Measurements from ENCODE around the gene MSX1.

MSX1 gene

DNA sequence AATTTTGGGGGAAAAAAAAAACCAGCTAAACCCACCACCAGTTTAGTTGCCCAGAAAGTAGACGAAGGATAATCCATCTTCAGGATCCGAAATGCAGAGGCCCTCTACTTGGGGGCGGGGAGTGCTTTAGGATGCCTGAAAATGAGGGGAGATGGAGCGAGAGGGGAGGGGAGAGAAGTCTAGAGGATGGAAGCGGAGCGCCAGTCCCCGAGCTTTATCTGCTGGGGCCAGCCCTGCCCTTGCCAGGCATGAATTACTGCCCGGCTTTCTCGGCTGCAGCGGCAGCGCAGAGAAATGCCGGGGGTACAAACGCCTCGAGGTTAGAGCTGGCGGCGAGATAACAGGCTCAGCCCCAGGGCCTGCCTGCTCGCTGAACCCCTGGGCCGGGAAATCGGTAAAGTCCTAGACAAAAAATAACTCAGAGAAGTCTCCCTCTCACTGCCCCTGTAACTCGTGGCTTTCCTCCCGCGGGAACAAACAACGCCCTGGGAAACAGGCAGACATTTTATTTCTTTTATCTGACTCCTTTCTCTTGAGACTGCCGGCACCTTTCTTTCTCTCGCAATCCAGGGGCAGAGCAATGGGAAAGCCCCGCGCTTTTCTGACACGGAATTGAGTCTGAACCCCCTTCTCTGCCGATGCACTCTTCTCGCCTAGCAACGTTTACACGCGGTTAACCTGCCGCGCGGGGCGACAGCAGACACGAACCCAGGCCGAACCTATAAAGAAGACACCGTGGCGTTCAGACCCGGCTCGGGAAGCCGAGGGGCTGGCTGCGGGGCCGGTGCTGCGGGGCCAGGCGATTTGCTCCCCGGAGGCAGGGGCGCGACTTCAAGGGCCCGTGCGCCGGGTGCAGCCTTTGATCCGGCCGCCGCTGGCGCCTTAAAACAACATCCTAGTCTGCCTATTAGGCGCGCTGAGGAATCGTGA, 3.1 kb upstream of the MSX1 start:
- H3K27ac ChIP-seq: no peak overlapping the region
- no peak for DNase-seq (ENCODE audit: low read depth, low spot score)

DNA sequence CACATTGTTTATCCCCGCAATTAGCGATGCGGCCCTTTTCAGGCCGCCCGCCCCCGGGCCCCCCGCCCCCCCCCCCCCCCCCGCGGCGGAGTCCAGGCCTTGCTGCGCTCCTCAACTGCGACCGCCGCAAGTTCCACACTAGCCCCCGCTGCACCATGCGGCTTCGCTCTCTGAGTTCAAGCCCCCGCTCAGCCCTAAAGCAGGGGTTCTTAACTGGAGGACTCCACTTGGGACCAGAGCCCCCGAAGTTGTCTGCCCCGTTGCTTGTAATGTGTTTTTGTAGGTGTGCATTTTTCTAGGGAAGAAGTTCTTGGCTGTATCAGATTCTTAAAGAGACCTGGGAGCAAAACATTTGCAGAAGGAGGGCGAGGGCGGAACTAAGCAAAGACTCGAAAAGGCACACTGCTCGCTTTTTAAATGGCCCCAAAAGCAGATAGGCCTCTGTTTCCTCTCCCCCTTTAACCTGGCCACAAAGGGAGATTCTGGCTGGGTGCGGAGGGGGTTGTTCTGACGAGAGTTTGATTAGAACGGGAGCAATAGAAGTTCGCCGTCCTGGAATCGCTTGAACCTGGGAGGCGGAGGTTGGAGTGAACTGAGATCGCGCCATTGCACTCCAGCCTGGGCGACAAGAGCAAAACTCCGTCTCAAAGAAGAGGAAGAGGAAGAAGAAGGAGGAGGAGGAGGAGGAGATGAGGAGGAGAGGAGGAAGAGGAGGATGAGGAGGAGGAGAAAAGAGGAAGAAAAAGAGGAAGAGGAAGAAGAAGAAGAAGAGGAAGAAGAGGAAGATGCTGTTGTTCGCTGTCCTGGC, 2.3 kb upstream of the MSX1 start:
- DNase-seq (ENCODE audit: low read depth, low spot score): no peak

DNA sequence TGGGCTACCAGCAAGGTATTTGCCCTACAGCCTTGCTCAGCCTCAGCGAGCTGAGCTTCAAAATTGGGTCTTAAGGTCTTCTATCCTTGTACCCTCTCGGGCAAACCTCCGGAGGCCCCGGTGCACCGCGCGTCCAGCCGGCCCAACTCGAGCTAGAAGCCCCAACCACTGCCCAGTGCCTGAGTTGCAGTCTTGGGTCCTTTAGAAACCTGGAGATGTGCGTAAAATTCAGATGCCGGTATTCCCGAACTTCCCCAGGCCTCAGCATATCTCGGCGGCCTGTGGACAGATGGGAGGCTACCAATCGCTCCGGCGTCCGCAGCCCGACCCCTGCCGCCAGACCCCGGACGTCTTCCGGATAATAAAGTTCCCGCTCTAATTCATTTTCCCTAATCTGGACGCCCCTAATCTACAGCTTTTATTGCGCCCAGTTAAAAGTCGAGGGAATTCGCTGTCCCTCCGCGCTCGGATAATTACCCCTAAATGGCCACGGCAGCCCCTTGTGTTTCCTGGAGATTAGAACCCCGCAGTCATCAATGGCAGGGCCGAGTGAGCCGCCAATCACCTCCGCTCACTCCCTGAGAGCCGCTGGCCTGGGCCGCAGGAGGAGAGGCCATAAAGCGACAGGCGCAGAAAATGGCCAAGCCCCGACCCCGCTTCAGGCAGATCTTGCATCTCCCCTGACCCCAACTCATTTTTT, 1.5 kb upstream of the MSX1 start:
- no peak overlapping the region for H3K27ac ChIP-seq
- DNase-seq (ENCODE audit: low read depth, low spot score): no peak

More for the DNA sequence above, 2.3 kb upstream of the MSX1 start:
- no peak overlapping the region for H3K27ac ChIP-seq

DNA sequence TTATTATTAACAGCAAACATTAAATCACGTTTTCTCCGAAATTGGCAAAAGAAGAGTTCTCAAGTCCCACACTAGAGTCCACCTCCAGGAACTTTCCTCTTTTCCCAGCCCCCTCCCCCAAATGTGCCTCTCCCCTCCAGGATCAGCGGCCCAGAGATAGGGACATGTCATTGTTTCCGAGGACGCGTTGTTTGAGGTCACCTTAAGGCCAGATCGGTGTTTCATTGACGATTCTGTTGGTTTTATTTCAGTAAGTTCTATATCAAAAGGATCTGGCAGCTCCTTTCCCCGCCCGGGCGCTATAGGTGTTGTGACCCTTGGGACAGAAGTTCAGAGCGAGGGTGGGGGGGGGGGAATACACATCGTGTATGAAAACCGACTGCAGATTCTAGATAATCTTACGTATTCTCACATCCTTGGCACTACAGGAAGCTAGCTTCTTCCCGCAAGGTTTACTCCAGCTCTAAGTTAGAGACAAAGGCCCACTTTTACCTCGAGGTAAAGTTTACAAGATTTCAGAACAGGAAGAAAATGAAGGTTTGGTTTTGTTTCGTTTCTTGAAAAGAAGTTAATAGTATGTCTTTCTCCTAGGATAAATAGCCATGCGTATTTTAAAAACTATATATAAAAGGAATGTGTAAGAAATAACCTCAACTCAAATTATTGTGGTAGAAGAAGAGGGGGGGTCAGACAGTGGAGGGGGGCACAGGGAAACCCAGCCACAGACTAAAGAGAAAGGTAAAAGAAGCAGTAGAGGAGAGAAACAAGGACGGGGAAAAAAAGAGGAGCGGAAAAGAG, 739 bp upstream of the MSX1 start:
- no peak overlapping the region for H3K27ac ChIP-seq
- no peak for DNase-seq (ENCODE audit: low read depth, low spot score)

DNA sequence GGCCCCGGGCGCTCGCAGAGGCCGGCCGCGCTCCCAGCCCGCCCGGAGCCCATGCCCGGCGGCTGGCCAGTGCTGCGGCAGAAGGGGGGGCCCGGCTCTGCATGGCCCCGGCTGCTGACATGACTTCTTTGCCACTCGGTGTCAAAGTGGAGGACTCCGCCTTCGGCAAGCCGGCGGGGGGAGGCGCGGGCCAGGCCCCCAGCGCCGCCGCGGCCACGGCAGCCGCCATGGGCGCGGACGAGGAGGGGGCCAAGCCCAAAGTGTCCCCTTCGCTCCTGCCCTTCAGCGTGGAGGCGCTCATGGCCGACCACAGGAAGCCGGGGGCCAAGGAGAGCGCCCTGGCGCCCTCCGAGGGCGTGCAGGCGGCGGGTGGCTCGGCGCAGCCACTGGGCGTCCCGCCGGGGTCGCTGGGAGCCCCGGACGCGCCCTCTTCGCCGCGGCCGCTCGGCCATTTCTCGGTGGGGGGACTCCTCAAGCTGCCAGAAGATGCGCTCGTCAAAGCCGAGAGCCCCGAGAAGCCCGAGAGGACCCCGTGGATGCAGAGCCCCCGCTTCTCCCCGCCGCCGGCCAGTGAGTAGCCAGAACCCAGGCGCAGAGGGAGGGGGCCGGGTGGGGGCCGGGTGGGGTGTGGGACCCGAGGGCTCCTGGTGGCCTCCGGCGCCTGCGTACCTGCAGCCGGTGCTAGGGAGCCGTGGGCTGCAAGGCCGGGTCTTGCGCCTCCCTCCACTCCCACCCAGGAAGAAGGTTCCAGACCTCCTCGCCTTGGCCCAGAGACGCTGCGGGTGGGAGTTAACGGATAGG, 534 bp downstream of the MSX1 start:
- DNase-seq (ENCODE audit: low read depth, low spot score): no peak
- H3K27ac ChIP-seq: no peak overlapping the region

DNA sequence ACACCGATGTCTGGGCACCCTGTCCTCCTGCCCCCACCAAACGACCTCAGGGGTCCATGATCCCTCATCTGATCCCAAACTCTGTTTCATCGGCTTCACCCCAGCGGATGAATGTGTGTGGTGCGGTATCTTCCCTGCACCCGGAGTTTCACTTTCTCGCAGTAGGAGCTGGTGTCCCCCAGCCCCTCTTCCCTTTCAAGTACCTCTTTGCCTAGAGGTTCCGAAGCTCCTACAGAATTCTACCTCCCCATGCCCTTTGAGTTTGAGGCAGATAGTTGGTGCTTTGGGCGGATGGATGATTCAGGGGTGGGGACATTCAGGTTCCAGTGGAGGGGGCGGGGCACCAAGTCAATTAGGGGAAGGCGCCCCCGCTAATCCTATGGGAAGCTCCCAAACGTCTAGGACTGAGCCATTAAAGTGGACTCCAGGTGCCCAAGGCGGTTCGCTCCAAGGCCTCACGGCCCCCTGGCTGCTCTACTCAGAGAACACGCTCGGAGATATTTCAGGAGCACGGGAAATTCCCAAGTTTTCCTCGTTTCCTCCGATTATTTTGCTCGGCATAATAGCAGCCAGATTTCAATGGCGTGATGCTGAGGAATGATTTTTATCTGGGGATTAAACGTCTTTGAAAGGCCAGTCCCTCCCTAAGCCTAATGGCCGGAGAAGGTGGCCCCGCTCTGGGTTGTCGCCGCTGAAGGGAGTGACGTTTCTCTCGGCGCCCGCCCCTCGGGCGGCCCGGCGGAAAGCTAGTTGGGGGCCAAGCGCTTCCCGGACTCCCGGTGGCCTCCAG, 1.3 kb downstream of the MSX1 start:
- DNase-seq (ENCODE audit: low read depth, low spot score): no peak
- no peak overlapping the region for H3K27ac ChIP-seq

DNA sequence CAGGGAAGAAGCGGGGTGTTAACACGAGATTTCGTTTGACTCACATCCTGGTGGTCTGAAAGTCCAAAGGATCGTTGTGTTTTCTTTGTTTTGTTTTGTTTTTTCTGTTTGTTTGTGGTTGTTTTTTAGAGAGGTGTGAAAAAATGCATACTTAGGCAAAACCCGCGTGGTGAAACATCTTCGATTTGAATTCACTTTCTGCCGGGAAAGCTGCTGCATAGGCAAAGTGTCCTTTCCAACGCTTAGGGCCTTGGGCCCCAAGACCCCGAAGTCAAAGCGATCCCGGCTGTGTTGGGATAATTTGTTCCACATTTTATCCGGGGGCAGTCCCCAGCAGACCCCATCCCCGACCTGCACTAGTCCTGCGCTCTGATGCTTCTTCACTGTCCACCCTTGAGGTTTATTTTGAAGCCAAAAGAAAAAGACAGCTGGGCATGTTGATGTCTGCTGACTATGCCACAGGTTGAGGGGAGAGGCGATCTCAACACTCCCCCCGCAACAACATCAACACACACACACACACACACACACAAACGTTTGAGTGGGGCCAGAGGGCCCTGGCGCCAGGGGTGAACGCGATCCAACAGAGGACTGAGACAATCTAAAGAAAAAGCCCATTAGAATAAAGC, 2.0 kb downstream of the MSX1 start:
- no peak for DNase-seq (ENCODE audit: low read depth, low spot score)
- H3K27ac ChIP-seq: no peak overlapping the region

DNA sequence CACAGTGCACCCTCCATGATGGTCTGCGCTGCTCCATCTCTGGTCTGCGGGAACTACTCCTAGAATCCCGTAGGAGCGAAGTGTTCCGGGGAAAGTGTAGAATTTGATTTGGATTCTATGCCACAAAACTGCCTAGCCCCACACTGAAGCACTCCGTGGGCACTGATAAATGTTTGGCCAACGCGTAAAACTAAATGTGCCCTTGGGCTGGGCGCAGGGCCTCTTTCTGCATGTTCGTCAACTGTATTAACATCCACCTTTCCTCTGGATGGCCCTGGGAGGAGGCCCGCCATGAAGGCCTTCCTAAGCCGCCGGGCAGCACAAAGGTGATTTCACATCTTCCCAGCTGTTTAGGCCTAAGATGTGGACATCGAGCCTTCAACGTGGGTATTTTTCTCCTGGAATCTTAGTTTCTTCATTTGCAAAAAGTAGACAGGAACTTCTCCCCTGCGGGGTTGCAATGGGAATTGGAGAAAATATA, 2.6 kb downstream of the MSX1 start:
- no peak overlapping the region for H3K27ac ChIP-seq
- no peak for DNase-seq (ENCODE audit: low read depth, low spot score)

DNA sequence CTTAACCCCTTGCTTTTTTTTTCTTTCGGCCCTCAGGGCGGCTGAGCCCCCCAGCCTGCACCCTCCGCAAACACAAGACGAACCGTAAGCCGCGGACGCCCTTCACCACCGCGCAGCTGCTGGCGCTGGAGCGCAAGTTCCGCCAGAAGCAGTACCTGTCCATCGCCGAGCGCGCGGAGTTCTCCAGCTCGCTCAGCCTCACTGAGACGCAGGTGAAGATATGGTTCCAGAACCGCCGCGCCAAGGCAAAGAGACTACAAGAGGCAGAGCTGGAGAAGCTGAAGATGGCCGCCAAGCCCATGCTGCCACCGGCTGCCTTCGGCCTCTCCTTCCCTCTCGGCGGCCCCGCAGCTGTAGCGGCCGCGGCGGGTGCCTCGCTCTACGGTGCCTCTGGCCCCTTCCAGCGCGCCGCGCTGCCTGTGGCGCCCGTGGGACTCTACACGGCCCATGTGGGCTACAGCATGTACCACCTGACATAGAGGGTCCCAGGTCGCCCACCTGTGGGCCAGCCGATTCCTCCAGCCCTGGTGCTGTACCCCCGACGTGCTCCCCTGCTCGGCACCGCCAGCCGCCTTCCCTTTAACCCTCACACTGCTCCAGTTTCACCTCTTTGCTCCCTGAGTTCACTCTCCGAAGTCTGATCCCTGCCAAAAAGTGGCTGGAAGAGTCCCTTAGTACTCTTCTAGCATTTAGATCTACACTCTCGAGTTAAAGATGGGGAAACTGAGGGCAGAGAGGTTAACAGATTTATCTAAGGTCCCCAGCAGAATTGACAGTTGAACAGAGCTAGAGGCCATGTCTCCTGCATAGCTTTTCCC, 3.4 kb downstream of the MSX1 start:
- DNase-seq (ENCODE audit: low read depth, low spot score): no peak
- no peak overlapping the region for H3K27ac ChIP-seq

DNA sequence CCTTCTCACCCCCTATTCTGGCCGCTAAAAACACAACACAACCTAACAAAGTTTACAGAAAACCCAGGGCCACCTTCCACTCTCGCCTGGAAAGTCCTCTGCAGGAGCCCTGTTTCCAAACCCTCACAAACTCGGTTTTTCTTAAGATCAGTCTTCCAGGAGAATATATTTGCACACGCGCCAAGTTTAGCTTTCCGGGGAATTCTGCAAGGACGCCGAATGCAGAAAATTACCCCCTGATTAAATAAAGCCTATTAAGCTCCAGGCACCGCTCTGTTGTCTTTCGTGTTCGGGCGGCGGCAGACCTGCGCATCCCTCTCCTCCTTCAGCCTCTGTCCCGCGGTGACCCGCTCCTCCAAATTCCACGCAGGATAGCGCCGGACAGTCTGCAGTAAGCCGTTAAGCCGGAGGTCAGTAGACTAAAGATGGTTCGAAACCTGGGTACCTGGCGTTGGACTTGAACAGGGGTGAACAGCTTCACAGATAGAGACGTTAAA, 5.0 kb downstream of the MSX1 start:
- DNase-seq (ENCODE audit: low read depth, low spot score): no peak
- H3K27ac ChIP-seq: no peak overlapping the region

DNA sequence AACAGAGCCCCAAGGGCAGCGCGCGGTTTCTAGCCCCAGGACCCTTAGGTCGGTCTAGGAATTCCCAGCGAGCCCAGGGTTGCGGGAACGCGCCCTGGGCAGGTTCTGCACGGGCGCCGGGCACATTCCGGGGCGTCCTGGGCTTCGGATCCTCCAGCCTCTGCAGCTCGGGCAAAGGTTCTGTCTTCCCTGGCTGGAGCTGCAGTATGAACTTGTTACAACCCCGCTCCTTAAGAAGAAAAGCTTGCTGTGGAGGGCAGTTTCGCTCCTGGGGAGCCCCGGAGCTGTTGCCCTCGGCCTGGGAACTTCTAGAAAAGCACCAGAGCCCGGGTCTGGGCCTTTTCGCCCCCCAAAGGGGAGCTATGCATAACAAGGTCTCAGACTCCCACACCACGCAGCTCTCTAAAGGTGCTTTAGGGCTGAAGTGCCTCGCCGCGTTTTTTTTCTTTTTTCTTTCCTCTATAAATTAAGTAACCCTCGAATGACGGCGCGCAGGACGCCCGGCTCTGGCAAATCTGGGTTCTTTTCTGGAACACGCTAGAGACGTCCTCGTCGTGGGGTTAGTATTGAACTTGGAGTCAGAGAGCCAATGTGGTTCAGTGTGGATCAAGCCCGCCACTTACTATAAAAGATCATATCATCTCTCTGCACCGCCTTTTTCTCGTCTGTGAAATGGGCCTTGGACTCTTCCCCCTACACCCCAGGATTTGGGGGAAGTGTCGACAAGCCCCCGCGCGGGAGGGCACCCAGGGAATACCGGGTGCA, 5.7 kb downstream of the MSX1 start:
- DNase-seq (ENCODE audit: low read depth, low spot score): no peak
- no peak overlapping the region for H3K27ac ChIP-seq

DNA sequence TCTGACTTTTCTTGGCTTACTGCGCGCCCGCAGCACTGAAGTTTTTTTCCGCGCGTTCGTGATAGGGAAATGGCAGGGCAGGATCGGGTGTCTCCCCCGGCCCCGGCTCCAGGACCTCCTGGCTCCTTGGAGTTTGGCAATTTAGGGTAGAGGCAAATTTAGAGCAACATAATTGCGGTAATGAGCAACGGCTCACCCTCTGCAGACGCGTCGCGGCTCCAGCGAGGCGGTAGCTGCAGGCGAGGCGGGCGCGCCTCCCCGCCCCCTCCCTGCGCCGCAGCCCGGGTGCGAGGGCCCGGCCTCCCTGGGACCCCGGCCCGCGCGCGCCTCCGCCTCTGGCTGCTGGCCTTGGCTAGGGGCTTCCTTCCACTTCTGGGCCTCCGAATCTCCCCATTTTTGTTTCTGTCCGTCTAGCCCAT, 6.2 kb downstream of the MSX1 start:
- no peak for DNase-seq (ENCODE audit: low read depth, low spot score)
- no peak overlapping the region for H3K27ac ChIP-seq

DNA sequence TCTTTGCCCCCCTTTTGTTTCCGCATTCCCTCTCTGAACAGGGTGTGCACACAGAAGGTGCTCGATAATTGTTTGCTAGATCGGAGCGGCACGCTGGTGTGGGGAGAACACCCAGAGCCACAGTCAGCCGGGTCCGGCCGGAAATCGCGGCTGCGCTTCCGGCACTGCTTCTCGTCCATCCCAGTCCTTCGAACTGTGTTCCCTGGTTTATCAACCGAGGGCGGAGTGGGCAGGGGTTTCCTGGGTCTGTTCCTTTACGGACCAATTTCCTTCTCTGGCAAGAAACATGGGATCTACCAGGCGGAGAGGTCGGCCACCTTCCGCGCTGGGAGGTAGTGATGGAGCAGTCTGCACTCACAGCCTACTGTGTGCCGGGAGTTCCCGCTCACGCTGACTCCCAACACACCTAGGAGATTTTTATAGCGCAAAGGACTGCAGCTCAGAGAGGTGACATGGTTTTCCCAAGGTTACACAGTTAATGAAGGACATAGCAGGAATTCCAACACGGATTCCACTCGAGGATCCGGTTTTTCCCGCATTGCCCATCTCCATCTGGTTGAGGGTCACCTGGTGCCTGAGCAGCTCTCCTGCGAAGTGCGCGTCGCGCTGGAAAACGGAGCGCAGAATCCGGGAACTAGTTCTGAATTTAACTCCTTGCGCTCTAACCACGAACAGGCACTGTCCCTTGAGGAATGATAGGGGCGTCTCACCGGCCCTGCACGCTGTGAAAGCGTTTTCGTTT, 6.8 kb downstream of the MSX1 start:
- DNase-seq (ENCODE audit: low read depth, low spot score): no peak
- no peak overlapping the region for H3K27ac ChIP-seq

DNA sequence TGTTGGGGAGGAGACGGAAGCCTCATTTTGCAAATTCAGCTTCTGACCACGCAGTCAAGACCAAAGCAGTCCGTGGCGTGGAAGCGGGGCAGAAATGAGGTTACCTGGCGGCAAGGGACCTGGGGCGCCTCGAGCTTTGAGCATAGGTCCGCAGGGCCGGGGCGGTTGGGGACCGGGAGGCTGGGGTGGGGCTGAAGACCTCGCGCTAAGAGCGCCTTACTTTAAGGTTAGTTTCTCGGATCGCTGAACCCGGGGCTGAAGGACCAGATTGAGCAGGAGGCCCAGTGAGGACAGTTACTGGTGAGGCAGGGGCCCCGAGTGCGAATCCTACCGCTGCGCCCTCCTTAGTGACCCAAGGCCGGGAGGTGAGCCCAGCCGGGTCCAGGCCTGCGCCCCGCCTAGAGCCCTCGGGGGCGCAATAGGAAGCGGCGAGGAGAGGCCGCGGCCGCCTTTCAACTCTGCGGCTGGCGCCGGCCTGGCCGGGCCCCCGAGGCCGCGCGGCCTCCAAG, 7.5 kb downstream of the MSX1 start:
- DNase-seq (ENCODE audit: low read depth, low spot score): no peak
- H3K27ac ChIP-seq: no peak overlapping the region

DNA sequence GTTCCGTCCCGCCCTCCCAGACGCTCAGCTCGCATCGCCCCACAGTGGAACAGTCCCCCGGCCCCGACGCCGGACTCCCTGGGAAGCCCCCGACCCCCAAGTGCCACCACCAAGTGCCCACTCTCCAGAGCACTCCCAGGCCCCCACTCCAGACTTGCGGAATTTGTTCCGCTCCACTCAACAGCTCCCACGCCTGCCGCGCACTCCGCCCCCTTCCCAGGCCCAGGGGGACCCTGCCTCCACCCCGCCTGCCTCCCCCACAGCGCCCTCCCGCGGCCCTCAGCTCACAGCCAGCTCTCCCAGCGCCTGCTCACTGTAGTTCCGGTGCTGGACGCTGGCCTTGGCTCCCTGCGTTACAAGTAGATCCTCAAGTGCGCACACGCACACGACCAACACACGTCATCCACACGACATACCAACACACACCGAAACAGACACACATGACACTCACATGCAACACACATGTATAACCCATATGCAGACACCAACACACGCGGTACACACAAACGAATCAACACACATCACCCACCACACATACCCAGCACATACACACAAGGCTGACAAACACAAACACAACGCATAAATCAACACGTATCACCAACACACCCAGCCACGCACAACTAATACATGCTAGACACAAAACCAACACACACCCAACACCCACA, 8.0 kb downstream of the MSX1 start:
- no peak for DNase-seq (ENCODE audit: low read depth, low spot score)

More for the DNA sequence above, 8.0 kb downstream of the MSX1 start:
- no peak overlapping the region for H3K27ac ChIP-seq

Data from epithelial cell of prostate (primary cell).